Fibroblast of mammary gland (primary cell): ENCODE results near the gene PDLIM1.

Experiments used
- DNase-seq: peaks from one replicate; pipeline ENCODE4 v3.0.0-alpha.2; 2010; ENCODE audit warnings: low read depth
- H3K4me3 ChIP-seq: 2 replicates; pipeline ENCODE4 v1.5.1; 2011; ENCODE audit warnings: low read depth, mild to moderate bottlenecking, low read length, moderate library complexity; ENCODE audit not compliant: control insufficient read depth
- TF ChIP-seq, protein P1 (sequence below): conservative IDR thresholded peaks from 2 replicates; pipeline ENCODE4 v1.5.1; 2011; ENCODE audit warnings: low read depth, low read length, inconsistent platforms; ENCODE audit not compliant: control insufficient read depth, insufficient read depth

PDLIM1 gene

DNA sequence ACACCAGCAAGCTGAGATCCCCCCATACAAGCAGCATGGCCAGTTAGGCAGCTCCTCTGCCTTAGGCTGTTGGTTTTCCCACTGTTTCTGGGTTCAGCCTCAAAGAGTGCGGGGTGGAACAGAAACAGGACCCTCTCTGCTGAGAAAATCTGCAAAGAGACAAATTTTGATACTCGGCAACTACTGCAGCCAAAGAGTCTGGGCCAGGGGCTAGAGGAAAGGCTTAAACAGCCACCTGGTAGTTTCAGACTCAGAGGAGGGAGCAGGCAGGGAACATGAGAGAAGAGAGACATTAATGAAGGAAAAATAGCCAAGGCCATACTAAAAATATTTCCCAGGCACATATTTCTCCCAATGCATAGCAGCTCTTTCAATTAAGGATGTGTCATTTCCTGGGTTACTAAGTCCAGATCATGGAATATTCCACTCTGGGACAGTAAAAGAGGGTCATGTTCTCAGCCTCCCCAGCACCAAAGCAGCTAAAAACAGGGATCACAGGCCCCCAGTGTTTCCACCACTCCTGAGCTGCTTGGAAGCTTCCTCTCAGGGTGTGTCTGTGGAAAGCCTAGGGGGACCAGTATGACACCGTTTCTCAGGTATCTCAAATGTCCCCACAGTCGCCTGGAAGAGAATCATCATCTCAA, 29.8 kb downstream of the PDLIM1 start:
- TF ChIP-seq, protein P1, sequence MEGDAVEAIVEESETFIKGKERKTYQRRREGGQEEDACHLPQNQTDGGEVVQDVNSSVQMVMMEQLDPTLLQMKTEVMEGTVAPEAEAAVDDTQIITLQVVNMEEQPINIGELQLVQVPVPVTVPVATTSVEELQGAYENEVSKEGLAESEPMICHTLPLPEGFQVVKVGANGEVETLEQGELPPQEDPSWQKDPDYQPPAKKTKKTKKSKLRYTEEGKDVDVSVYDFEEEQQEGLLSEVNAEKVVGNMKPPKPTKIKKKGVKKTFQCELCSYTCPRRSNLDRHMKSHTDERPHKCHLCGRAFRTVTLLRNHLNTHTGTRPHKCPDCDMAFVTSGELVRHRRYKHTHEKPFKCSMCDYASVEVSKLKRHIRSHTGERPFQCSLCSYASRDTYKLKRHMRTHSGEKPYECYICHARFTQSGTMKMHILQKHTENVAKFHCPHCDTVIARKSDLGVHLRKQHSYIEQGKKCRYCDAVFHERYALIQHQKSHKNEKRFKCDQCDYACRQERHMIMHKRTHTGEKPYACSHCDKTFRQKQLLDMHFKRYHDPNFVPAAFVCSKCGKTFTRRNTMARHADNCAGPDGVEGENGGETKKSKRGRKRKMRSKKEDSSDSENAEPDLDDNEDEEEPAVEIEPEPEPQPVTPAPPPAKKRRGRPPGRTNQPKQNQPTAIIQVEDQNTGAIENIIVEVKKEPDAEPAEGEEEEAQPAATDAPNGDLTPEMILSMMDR, result no peak
- H3K4me3 ChIP-seq, result no peak overlapping the region
- peak; percentile 64 for DNase-seq

DNA sequence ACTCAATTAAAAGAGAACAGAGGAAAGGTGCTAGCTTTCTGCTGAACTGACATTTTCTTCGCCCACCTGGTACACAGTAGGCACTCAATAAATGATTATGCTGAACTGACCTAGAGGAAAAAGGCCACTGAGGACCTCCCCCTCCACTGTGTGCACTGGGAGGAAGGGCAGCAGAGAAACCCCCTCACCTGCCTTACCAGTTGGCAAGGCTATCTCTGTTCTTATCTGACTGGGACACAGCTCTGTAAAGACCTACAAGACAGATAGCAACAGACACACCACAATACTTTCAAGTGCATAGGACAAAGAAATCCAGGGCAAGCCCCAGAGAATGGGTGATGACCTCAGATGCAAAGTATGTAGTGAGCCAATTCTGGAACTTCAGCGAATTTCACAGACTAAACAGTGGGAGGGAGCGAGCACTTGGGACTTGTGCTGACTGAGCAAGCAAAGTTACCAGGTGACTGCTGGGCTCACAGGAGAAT, 30.4 kb downstream of the PDLIM1 start:
- DNase-seq, result peak; percentile 87
- H3K4me3 ChIP-seq, result no peak overlapping the region
- TF ChIP-seq, protein P1, result no peak

DNA sequence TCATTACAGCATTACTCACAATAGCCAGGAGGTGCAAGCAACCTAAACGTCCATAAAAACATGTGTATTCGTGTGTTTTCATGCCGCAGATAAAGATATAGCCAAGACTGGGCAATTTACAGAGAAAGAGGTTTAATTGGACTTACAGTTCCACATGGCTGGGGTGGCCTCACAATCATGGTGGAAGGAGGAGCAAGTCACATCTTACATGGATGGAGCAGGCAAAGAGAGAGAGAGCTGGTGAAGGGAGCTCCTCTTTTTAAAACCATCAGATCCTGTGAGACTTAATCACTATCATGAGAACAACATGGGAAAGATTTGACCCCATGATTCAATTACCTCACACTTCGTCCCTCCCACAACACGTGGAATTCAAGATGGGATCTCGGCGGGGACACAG, 33.0 kb downstream of the PDLIM1 start:
- DNase-seq, result no peak
- H3K4me3 ChIP-seq, result no peak overlapping the region
- TF ChIP-seq, protein P1, result no peak

DNA sequence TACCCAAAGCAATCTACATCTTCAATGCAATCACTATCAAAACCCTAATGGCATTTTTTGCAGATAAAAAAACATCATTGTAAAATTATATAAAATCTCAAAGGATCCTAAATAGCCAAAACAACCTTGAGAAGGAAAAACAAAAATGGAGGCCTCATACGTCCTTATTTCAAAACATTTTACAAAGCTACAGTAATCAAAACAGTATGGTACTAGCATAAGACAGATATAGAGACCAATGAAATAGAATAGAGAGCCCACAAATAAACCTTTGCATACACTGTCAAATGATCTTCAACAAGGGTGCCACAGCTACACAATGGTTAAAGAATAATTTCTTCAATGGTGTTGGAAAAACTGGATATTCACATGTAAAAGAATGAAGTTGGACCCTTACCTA, 34.5 kb downstream of the PDLIM1 start:
- TF ChIP-seq, protein P1, result no peak
- no peak for DNase-seq
- H3K4me3 ChIP-seq, result no peak overlapping the region

DNA sequence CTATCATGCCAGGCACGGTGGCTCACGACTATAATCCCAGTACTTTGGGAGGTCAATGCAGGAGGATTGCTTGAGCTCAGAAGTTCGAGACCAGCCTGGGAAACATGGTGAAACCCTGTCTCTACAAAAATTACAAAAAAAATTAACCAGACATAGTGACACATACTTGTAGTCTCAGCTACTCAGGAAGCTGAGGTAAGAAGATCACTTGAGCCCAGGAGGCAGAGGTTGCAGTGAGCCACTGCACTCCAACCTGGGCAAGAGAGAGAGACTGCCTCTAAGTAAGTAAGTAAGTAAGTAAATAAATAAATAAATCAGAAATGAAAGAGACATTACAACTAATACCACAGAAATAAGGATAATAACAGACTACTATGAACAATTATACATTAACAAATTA, 36.2 kb downstream of the PDLIM1 start:
- no peak for DNase-seq
- TF ChIP-seq, protein P1, result no peak
- H3K4me3 ChIP-seq, result no peak overlapping the region

DNA sequence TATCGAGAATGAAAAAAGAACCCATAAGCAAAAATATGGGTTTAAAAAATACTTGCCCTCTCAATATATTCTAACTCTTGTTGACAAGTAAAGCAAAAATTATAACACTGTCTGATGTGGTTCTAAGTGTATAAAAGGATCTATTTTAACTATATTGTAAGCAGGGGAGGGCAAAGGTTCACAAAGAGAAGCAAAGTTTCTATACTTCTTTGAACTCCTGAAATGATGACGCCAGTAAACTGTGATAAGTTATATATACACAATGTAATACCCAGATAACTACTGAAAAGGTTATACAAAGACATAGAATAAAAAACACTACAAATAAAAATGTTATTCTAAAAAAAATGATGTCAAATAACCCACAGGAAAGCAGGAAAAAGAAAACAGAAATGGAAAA, 37.1 kb downstream of the PDLIM1 start:
- no peak overlapping the region for H3K4me3 ChIP-seq
- no peak for DNase-seq
- TF ChIP-seq, protein P1, result no peak

DNA sequence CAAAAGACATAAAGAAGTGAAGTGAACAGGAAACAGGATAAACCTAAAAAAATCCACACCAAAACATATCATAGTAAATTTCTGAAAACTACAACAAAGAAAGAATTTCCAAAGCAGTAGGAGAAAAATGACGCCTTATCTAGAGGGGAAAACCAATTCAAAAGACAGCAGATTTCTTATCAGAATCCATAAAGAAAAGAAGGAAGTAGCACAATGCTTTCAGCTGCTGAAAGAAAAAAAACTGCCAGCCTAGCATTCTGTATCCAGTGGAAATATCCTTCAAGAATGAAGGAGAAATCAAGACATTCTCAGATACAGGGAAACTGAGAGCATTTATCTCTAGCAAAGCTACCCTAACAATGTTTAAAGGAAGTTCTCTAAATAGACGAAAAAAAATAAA, 37.8 kb downstream of the PDLIM1 start:
- H3K4me3 ChIP-seq, result no peak overlapping the region
- TF ChIP-seq, protein P1, result no peak
- no peak for DNase-seq
